ENCODE measurements around the gene CCDC170. TPM values are rescaled to one million over a fixed set of nuclear protein-coding genes. Genes with fewer than 3 reads are reported as not detected.

Gene CCDC170
- 0.06 to 0.11 TPM in 2 of 5 replicates, not detected in the others for total RNA-seq (2022; extraction: Qiagen RNA extraction; ENCODE audit: low read depth)

DNA sequence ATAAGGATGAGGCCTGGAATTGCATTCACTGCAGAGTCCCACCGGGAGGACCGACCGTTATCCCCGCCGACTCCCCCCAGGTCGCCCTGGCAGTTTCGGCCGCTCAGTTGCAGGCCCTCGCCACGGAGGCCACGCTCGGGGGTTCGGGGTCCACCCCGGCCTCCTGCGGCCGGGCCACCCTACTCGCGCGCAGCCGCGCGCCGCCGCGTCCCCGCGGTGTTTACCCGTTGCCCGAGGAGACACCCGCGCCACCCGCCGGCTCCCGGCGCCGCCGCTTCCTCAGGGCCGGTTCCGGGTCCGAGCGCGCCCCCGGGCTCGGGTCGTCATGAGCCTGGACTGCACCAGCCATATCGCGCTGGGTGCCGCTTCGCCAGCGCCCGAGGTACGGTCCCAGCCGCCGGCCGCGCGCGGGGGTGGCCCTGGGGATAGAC, at the start of gene CCDC170:
TSS of gene CCDC170 (plus strand) at position 214 of the 431 bp plus-strand sequence. CDS start at position 326, 112 bp downstream.

GRCh38 chr6:151451950-151452749, 41.7 kb upstream of the CCDC170 start, which contains the start of gene RMND1:
RMND1 (minus strand) TSS chr6:151452126; CDS start chr6:151445811, 6,315 bp downstream.

Other genes with a start within 250 kb of the CCDC170 start
- 13.6 to 17.3 TPM (median 16.3 TPM) in 5 replicates for gene ZBTB2, start 102.5 kb upstream of the CCDC170 start, total RNA-seq (2022; extraction: Qiagen RNA extraction; ENCODE audit: low read depth)
- 12.6 to 15.0 TPM (median 13.5 TPM) in 5 replicates for gene RMND1, start 41.9 kb upstream of the CCDC170 start, total RNA-seq (2022; extraction: Qiagen RNA extraction; ENCODE audit: low read depth)

All from A549 treated with ZK216348 at 1 μM for 4 hours (cell line).